ENCODE measurements around the gene FBLIM1.
"Not testable (repeated sequence)": the region's sequence is repeated elsewhere in the genome, so short reads cannot be mapped to it uniquely, and the experiment has no call there.

FBLIM1 gene

GRCh38 chr1:15825800-15826199 lies 67.2 kb downstream of the FBLIM1 start:
- no peak for DNase-seq

- DNase-seq = no peak
These were observed 68.4 kb downstream of the FBLIM1 start for GRCh38 chr1:15826810-15827507.

- DNase-seq = not testable (repeated sequence)
These were observed 69.0 kb downstream of the FBLIM1 start for GRCh38 chr1:15827567-15827966.

- not testable (repeated sequence) for DNase-seq
These were observed 70.3 kb downstream of the FBLIM1 start for GRCh38 chr1:15828931-15829330.

GRCh38 chr1:15830258-15830657 lies 71.7 kb downstream of the FBLIM1 start:
- no peak for DNase-seq

- peak; percentile 43 for DNase-seq
These were observed 74.6 kb downstream of the FBLIM1 start for GRCh38 chr1:15833069-15833679.

- no peak for DNase-seq
These were observed 75.3 kb downstream of the FBLIM1 start for GRCh38 chr1:15833842-15834405.

- peak; percentile 95 for DNase-seq
These were observed 76.0 kb downstream of the FBLIM1 start for GRCh38 chr1:15834406-15835204.

GRCh38 chr1:15835205-15835740 lies 76.7 kb downstream of the FBLIM1 start:
- DNase-seq = no peak

GRCh38 chr1:15835741-15836510 lies 77.3 kb downstream of the FBLIM1 start:
- DNase-seq = peak; percentile 98

All from NCI-H2107 (cell line).